Hematopoietic multipotent progenitor cell (in vitro differentiated cells): ENCODE data around the gene PXYLP1. TPM values are rescaled to one million over a fixed set of nuclear protein-coding genes. Genes with fewer than 3 reads are reported as not detected.

Source experiments
- DNase-seq, 3 donors: peaks; one replicate each; pipeline ENCODE4 v3.0.0-alpha.2; 2011 to 2015; ENCODE audit warnings: low read depth in 2 of 3, low spot score in 2 of 3
- total RNA-seq: library from RNA; depleted of rRNA; stranded (reverse); fragments of >200 nt; gene quantifications from one replicate; pipeline ENCODE4 v1.2.3, GENCODE V29; 2012

PXYLP1 gene
- total RNA-seq, 1 donor = 3.0 TPM

DNA sequence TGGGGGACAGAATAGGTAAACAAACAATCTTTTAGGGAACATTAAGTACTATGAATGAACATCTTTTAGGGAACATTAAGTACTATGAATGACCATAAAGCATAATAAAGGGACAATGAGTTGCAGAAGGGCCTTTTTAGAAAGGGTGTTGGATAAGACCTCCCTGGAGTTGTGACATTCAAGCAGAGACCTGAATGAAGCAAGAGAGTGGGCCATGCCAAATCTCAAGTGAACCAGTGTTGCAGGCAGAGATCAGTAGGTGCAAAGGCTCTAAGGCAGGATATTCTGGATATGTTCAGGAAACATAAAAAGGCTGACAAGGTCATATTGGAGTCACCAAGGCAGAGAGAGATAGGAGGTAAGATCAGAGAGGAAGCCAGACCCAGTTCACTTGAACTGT is 107.3 kb downstream of the PXYLP1 start:
- DNase-seq = no peak

DNA sequence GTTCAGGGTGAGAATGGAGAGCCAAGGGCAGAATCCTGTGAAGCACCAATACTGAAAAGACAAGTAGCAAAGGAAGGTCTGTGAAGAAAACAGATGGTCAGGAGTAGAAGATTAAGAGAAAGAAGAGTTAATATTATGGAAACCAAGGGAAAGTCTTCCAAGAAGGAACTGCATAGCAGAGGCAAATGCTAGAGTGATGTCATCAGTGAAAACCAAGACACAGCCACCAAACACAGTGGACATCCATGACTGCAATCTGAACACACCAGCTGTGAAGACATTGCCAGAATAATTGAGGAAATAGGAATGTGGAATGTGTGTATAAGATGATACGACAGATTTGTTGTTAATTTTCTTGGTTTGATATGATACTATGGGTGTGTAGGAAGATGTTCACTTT is 109.9 kb downstream of the PXYLP1 start:
- DNase-seq = no peak

DNA sequence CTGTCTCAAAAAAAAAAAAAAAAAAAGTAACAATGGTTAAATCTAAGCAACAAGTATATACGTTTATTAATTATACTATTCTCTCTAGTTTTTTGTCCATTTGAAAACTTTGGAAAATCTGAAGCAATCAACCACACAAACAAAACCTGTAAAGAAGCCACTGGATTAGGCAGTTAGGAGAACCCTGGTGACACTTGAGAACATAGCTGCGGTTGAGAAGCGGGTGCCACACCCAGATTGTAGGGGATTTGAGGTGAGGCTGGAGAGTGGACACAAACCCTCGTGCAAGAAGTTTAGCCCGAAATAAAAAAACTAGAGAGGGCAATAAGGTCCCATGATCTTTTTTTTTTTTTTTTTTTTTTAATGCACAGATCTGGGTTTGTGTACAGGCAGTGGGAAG is 110.8 kb downstream of the PXYLP1 start:
- no peak for DNase-seq

DNA sequence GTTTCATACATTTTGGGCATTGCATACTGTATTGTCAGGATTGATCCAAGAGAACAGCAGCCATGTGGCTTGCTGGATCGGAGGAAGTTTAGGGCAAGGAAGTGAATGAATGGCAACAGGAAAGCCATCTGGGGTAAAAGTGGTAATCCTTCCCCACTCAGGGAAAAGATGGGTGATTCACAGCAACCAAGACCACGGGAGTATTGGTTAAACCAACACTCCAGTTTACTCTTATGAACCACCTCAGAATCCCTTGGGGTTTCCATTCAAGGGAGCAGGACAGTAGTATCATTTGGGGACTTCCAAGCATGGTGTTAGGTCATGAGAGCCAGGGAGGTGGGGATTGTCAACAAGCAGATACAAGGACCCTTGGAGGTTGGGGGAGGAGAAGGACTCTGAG is 111.5 kb downstream of the PXYLP1 start:
- no peak for DNase-seq

DNA sequence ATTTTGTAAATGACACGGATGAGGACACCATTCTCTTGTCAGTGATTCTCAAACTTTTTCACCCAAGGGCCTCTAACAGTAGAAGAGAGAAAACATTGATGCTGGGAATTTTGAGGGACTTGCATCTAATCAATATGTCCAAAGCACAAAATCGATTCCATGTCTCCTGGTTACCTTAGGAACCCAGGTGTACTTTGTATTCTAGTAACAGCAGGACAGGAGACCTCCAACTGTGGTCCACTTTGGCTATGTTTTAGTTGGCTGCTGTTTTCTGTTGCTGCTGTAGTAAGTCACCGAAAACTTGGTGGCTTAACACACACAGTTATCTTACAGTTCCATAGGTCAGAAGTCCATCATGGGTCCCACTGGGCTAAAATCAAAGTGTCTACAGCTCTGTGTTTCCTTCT is 112.2 kb downstream of the PXYLP1 start:
- no peak for DNase-seq

Other genes starting within 250 kb of the PXYLP1 start
- 0.27 TPM for gene SPSB4, start 180.5 kb upstream of the PXYLP1 start, total RNA-seq
- gene ZBTB38, start 136.7 kb downstream of the PXYLP1 start, total RNA-seq = 30.4 TPM